ENCODE results near the gene PBX1. TPM values are rescaled to one million over a fixed set of nuclear protein-coding genes. Genes with fewer than 3 reads are reported as not detected.

Gene PBX1
- total RNA-seq, 1 donor from 2014 or later: 11.5 TPM

DNA sequence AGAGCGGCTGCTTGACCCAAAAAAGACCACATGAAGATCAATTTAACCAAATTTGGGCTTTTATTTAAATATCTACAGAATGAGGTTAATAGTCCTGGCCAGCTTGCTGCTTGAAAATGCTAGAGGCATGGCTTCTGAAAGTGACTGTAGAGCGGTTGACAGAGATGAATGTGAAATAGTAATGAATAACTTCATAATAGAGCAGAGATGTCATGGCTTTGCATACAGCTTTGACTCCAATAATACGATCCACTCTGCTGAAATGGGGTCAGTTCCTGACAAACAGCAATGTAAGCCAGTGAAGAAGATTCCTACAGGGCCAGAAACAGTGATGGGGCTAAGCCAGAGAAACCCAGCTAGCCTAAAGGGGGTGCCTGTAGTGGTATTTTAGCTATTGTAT lies 183.8 kb downstream of the PBX1 start:
- DNase-seq (ENCODE audit: extremely low read depth, low read depth, low spot score): no peak

GRCh38 chr1:164743976-164744375 lies 185.0 kb downstream of the PBX1 start:
- no peak for DNase-seq (ENCODE audit: extremely low read depth, low read depth, low spot score)

DNA sequence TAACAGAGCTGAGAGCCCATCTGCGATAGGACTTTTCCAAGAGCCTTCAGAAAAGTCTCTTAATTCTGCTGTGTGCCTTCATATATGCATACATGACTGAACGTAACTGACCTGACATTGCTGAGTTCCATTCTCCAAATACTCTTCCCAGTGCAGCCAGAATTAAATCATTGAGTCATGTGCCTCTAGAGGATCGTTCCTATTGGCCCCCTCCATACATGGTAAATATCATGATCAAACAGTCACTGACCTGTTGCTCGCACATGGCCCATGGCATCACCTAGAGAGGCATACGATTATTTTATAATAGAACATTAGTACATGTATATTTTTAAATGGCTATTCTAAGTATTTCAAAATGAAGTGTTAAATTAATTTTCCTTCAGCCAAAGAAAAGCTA lies 186.8 kb downstream of the PBX1 start:
- DNase-seq (ENCODE audit: extremely low read depth, low read depth, low spot score): no peak

DNA sequence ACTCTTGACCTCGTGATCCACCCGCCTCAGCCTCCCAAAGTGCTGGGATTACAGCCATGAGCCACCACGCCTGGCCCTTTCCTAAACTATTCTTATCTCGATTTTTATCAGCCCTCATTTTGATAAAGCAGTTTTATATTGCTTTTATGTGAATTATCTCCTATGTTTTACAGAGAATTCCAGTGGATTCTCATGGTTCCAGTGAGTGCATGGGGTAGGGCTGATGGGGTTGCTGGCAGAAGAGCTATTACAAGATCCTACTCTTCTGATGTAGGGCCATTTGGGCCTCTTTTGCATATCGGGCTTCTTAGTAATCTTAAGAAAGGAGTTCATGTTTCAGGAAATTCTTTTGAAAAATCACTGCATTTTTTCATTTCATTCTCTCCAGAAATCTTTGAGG lies 187.6 kb downstream of the PBX1 start:
- DNase-seq (ENCODE audit: extremely low read depth, low read depth, low spot score): no peak

DNA sequence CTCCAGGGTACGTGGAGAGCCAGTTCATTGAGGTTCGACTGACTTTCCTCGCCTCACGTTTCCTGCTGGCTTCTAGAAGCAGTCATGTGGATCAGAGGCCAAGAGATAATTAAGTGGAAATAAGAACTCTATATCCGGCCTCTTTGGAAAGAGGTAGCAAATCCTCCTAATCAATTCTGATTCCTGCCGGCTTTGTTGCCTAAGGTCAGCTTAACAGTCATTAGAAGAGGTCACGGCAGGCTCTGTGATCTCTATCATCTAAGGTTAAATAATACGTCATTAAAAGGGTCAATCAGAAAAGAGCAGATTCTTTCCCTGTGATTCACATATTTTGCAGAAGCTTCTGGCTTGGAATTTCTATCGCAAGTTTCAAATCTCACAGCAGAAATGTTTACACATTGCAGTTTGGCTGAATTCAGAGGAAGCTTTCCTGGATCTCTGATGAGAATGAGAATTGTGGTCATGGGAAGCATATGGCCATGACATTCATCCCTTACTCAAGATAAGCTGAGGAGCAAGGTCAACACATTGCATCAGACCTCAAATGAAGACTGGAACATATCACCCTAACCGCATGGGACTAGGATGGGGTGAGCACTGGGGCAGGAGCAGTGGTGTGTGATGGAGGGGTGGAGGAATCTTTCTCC lies 189.4 kb downstream of the PBX1 start:
- no peak for DNase-seq (ENCODE audit: extremely low read depth, low read depth, low spot score)

GRCh38 chr1:164753521-164754077 lies 194.6 kb downstream of the PBX1 start:
- DNase-seq (ENCODE audit: extremely low read depth, low read depth, low spot score): no peak

DNA sequence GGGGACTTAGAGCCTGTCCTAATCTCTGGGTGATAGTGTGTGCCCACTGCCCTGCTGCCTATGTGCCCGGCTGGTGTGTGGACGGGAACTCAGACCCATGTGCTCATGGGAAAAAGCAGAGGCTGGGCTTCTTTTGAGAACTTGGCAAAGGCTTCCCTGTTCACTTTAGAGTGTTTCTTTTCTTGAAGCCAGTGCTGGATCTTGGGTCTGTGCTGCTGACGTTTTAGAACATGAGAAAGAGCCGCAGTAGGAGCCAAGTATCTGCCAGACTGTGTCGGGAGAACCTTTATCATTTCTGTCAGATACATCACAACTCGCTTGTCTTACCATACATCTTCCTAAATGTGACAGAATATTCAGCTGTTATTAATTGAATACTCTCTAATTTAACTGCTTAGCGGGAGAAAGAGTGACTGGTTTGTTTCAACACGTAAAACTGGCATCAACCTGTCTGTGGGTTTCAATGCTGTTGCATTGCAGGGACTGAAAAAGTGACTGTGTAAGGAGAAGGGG lies 195.2 kb downstream of the PBX1 start:
- no peak for DNase-seq (ENCODE audit: extremely low read depth, low read depth, low spot score)

DNA sequence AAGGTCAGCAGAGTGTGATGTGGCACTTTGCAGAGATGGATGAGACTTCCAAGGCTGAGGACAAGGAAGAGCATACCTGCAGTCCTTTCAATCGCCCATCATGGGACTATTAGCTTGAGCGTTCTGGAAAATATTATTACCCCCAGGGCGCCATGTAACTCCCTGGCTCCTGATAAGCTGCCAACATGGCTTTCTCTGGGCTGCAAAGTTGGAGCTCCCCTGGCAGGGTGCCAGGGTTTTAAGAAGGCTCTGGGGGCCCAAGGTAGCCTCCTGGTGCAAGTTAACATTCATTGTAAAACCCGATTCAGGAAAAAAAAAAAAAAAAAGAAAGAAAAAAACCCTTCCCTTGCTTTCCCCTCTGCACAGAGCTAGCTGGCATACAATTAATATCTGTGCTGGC lies 196.7 kb downstream of the PBX1 start:
- DNase-seq (ENCODE audit: extremely low read depth, low read depth, low spot score): no peak

- no peak for DNase-seq (ENCODE audit: extremely low read depth, low read depth, low spot score)
Observed at GRCh38 chr1:164756741-164757140, 197.8 kb downstream of the PBX1 start.

- no peak for DNase-seq (ENCODE audit: extremely low read depth, low read depth, low spot score)
Observed at GRCh38 chr1:164757625-164758024, 198.6 kb downstream of the PBX1 start.

DNA sequence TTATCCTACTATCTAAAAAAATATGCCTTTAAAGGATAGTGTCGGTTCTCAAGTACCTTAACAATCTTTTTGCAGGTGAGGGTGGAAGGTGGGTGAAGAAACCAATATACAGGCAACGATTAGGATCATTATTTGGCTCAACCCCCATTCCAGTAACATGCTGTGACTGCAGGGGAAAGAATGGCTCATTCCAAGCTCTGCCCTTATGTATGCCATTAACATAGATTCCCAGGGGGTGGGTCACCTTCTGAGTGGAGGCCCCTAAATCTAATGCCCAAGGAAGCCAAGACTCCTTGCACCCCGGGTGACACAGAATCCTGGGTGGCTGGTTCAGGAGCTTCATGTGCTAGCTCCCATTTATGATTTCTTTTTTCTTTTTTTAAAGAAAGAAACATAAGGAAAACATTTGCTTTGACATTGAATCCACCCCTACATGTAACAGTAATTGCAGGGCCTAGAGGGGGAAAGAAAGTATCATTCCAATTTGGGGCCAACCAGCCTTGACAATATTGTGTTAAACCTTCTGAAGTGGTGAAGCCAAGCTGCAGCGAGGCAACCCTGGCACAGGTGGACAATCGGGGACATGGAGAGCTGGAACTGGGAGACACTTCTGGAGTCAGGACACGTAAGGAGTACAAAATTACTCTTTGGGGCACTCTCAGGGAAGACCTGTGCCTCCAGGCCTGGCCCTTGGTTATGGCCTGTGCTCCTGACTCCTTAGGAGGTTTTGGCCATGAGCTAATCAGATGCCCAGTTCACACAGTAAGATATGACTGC lies 200.3 kb downstream of the PBX1 start:
- DNase-seq (ENCODE audit: extremely low read depth, low read depth, low spot score): no peak

- no peak for DNase-seq (ENCODE audit: extremely low read depth, low read depth, low spot score)
Observed at GRCh38 chr1:164759979-164760469, 201.0 kb downstream of the PBX1 start.

DNA sequence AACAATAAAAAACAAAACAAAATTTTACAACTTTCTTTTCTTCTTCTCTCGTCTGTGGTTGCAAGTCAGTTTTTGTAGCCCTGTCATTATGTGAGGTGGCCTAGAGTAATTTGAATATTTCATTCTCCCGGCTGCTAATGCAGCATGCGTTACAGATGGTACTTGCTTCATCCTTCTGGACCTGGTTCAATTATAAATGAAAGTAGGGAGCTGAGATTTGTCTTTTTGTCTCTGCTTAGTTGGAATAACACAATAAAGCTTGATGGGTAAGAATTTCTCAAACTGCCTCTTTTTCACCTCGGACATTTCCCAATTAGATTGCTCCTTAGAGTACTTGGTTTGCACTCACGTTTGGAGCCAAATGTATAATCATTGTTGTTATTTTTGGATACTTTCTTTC lies 201.6 kb downstream of the PBX1 start:
- no peak for DNase-seq (ENCODE audit: extremely low read depth, low read depth, low spot score)

- no peak for DNase-seq (ENCODE audit: extremely low read depth, low read depth, low spot score)
Observed at GRCh38 chr1:164761009-164761408, 202.0 kb downstream of the PBX1 start.

DNA sequence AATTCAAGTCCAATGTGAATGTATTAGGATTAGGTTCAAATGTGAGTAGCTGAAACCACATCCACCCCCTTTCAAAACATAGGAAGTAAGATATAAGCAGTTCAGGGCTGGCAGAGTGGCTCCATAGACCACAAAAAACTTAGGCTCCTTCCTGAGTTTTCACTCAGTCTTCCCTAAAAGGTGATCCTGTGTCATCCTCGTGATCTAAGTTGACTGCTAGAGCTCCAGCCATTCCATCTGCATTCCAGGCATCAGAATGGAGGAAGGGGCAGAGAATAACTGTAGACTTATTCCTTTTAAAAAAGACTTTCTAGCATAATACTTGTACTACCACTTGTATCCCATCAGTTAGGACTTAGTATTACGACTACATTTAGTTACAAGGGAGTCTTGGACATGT lies 204.1 kb downstream of the PBX1 start:
- no peak for DNase-seq (ENCODE audit: extremely low read depth, low read depth, low spot score)

GRCh38 chr1:164764333-164764732 lies 205.3 kb downstream of the PBX1 start:
- DNase-seq (ENCODE audit: extremely low read depth, low read depth, low spot score): no peak

- DNase-seq (ENCODE audit: extremely low read depth, low read depth, low spot score): no peak
Observed at GRCh38 chr1:164765557-164765956, 206.6 kb downstream of the PBX1 start.

- DNase-seq (ENCODE audit: extremely low read depth, low read depth, low spot score): no peak
Observed at GRCh38 chr1:164765992-164766720, 207.2 kb downstream of the PBX1 start.

DNA sequence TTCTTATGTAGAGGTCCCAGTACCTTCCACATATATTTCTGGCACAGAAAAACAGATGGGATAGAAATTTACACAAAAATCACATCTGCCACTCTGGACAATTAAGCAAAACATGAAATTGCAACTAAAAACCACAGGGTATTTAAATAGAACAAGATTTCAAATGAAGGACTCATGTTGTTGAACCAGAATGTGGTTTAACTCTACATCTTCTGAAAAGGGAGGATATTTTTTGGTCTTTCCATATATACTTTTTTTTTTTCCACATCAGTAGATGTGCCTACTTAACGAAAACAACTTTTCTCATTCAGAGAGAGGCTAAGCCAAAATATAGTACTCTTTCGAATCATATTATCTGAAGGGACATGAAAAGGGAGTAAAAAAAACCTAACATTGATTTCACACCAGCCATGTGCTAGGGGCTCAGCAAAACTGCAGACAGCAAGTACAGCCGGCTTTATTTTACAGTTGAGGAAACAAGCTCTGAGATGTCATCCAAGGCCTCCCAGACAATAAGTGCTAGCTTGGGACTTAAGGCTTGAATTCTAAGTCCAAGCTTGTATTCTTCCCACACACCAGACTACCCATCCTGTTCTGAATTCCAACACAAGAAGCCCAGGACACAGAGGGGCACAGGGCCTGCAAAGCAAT lies 208.9 kb downstream of the PBX1 start:
- no peak for DNase-seq (ENCODE audit: extremely low read depth, low read depth, low spot score)

DNA sequence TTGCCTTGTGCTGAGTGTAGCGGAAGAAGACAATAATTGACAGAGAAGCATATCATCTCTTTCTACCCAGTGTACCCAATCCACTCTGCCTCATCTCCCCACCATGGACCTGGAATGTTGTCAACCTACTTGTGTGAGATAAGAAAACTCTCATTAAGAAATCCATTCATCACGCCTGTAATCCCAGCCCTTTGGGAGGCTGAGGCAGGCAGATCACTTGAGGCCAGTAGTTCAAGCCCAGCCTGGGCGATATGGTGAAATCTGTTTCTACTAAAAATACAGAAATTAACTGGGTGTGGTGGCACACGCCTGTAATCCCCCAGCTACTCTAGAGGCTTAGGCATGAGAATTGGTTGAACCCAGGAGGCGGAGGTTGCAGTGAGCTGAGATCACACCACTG lies 209.6 kb downstream of the PBX1 start:
- no peak for DNase-seq (ENCODE audit: extremely low read depth, low read depth, low spot score)

All from glomerular endothelial cell (primary cell).